GM19193 (cell line): ENCODE measurements around the gene PLEKHM3.

Source experiments
- POLR2A ChIP-seq: IDR thresholded peaks from 4 replicates; pipeline ENCODE4 v1.6.1; 2011; ENCODE audit not compliant: insufficient read depth, insufficient read length; ENCODE audit errors: extremely low read depth

Gene PLEKHM3

DNA sequence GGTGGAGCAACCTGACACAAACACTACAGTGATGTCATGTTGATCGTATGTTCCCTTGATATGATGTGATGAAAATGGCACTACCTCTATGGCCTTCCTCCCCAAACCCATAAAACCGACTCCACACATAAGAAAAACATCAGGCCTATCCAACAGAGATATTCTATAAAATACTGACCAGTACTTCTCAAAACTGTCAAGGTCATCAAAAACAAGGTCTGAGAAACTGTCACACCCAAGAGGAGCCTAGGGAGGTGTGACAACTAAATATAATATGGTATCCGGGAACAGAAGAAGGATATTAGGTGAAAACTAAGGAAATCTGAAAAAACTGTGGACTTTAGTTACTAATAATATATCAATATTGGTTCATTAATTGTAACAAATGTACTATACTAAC, 169.7 kb downstream of the PLEKHM3 start:
- TF ChIP-seq POLR2A: no peak

DNA sequence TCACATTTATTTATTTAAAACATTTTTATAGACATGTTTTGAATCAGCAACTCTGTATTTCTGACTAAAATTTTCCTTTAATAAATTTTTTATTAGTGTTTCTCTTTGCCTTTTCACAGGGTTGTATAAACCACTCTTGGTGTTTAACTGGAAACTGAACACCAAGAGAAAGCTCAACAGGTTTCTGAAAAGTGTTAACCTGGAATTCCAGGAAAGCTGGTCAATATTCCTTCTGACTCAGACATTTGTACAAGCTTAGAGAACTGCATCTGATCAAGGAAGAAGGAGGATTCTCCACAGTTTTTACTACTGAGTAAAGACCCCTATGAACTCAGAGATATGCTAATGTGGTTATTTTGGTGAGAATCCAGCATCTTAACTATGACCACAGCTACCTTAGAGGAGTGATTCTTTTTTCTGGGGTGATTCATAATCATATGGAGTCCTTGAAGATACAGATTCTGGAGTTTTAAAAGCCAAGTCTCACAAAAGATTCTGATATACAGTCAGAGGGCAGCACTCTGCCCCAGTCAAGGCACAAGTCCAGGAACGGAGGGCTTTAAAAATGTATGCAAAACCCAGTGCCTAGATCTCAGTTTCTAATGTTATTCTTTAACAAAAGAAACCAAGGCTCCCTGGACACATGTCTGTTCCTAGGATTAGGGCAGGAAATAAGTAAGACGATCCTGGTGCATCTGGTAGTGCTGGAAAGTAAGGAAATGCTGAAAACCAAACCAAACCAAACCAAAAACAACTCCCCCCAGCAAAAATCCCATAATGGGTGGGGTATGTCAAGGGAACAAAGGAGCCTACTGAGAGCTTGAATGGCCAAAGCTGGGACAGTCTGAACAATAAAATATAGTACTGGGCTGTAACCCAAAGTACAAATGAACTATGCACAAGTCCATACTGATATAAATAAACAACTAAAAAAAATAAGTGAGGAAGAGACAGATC, 170.6 kb downstream of the PLEKHM3 start:
- TF ChIP-seq POLR2A: no peak

DNA sequence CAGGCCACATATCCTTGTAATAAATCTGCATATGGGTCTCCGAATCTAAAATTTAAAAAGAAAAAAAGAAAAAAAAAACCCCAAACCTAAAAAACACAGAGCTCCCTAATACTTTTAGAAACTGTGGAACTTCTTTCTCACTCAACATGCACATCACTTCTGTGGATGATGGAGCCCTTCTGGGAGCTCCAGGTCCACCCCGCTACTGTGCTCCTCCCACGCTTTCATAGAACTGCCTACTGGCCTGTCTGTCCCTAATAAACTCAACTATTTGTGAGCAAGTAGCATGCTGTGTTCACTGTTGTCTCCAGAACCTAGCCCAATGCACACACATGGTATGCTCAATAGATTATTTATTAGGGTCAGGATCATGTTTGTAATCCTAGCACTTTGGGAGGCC, 172.5 kb downstream of the PLEKHM3 start:
- TF ChIP-seq POLR2A: no peak

DNA sequence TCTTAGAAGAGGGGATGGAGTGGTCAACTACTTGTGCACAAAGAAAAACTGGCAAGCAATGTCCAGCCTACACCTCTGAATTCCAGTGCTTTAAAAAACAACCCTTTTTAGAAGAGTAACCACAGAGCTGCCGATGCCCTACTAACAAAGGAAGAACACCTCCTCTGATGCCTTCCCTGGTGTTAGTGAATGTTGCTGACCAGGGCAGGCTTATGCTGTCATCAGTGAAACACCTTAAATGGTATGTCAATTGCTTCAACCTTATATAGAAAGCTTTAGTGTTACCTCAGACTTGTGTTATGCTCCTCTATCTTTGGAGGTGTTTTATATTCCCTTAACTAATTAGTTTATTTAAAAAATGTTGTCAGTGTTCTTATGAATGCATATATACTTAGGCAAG, 175.9 kb downstream of the PLEKHM3 start:
- TF ChIP-seq POLR2A: no peak

DNA sequence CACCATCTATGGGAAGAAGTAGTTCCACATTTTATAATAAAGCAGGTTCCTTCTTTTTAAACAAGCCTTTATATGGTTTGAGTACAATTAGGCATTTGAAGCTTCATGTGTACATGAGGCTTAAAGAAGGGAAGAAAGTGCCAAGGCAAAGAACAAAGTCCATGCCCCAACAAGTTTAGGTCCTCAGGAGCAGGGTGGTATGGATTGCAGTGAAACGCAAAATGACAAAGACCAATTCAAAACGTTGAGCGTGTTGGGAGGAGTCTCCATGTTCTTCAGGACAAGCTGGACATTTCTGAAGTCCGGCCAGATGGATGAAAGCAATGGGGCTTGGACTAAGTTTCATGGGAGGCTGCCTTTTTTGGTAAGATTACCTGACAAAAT, 176.8 kb downstream of the PLEKHM3 start:
- no peak for TF ChIP-seq POLR2A

DNA sequence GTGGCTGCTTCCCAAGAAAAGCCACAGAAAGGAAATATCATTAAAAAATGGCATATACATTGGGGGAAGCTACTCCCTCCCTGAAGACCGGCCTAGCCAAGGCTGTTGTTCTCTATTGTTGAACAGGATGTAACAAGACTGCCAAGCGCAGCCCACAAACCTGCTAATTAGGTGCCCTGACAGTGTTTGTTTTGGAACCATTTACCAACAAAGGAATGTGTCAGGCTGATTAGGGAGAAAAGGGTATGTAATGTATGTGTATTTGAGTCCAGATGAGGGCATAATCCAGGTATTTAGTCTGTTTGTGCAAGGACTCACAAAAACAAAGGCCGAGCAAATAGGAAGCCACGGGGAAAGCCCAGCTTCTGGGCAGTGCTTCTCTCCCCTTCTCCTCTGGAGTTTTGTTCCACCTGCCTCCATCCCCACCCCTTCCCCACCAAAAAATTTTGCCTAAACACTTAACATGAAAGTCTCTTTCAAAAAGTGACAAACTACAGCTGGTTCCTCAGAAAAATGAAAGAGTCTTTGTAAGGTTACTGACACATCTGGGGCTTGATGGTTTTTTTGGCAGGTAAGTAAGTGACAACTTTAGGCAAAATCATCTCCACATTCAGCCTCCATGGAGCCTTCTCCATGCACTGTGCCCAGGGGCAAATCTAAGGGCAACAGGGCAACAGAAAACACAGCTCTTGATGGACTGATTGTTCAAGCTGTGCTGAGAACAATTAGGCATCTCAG, 177.4 kb downstream of the PLEKHM3 start:
- TF ChIP-seq POLR2A: no peak

DNA sequence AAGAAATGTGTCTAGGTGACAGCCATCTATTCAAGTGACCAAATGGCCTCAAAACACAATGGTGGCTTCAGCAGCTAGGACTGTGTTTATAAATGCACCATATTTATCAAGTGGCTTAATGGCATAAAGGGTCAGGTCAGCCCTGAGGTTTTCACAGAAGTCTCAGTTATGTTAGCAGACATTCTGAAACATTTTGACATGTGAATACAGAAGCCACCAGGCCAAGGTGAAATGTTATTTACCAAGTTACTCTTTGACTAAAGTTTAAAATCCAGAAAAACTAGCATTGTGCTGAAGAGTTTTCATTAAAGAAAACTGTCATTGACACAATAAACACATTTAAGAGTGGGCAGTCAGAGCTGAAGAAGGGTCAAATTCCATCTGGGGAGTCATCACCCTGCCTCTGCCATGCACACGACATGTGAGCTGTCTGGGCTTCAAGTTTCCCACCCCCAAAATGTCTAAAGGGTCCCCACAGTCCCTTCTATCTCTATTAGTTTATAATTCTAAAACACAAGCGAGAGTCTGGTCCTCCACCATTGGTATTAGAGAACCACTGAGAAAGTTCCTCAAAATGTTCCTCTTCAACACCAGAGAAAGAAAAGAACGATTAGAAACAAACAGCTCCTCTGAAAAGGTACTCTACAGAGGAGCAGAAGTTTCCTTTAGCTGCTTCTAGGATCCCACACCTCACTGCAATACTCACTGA, 178.1 kb downstream of the PLEKHM3 start:
- TF ChIP-seq POLR2A: no peak

DNA sequence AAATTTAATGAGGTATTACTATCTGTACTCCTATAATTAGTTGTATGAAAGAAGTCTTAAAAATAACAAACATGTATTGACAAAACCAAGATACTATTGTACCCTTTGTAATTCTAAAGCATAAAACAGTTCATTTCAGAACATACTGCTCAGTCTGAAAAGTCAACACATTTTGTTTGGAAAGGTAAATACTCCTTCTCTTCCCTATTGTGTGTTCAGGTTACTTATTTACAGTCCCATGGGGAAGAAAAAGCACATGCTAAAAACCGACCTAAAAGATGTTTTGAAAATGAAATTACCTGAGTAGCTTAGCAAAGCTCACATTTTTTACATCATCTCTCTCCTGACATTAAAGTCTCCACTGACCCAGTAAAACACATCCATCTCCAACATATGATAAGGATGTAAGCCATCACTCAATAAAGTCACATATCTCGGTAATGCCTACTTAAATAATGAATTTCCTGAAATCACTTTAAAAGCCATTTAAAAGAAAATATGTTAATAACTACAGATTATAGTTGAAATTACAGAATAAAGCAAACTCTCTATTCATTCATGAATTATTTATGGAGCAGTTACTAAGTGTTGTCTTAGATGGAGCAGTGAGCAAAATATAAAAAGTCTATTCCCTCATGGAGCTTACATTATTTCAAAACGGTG, 180.0 kb downstream of the PLEKHM3 start:
- TF ChIP-seq POLR2A: no peak

DNA sequence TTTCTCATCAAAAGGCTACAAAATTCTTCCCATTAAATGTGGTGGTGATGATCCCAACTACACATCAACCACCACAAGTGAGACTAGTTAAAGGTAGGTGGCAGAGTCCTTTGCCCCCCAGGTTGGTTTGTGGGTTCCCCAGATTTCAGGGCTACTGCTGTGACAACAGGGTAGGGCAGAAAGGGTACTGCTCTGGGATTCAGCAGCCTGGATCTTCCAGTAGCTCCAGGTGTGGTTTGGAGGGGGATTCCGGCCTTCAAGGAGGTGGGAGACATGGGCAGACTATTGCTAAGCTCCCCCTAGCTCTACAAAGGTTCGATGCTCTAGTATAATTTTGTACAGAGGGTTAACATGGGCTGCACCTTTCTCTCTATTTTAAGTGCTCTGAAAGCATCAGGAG, 180.7 kb downstream of the PLEKHM3 start:
- TF ChIP-seq POLR2A: no peak

DNA sequence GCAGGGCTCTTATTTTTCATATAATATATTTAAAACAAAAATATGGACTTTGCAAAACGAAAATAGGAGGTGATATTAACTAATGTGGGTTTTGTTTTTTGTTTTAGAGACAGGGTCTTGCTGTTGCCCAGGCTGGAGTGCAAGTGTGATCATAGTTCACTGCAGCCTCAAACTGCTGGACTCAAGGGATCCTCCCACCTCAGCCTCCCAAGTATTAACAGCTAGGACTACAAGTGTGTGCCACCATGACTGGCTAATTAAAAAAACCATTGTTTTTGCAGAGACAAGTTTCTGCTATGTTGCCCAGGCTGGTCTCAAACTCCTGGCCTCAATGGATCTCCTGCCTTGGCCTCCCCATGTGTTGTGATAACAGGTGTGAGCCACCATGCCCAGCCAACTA, 185.2 kb downstream of the PLEKHM3 start:
- no peak for TF ChIP-seq POLR2A

DNA sequence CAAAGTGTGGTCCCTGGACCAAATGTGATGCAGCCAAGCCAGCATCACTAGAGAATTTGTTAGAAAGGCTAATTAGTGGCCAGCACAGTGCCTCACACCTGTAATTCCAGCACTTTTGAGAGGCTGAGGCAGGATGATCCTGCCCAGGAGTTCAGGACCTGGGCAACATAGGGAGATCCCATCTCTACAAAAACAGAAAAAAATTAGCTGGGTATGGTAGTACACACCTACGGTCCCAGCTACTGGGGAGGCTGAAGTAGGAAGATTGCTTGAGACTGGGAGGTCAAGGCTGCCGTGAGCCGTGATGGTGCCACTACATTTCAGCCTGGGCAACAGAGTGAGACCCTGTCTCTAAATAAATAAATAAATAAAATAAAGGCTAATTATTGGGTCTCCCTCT, 185.8 kb downstream of the PLEKHM3 start:
- TF ChIP-seq POLR2A: no peak

DNA sequence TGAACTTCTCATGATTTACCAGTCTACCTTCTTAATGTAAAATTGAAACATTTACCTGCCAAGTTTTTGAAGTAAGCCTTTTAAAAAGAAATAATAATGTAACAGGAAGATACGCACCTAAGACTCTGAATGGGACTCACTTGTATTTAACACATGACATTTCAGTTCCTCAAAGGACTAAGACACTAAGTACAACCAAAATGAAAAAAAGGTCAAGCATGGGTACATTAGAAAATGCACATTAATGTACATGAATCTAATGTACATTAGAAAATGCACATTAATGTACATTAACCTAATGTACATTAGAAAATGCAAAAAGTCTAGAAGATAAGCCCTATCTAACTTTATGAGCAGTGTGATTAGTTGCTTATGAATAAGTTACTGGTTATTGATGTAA, 186.3 kb downstream of the PLEKHM3 start:
- TF ChIP-seq POLR2A: no peak

DNA sequence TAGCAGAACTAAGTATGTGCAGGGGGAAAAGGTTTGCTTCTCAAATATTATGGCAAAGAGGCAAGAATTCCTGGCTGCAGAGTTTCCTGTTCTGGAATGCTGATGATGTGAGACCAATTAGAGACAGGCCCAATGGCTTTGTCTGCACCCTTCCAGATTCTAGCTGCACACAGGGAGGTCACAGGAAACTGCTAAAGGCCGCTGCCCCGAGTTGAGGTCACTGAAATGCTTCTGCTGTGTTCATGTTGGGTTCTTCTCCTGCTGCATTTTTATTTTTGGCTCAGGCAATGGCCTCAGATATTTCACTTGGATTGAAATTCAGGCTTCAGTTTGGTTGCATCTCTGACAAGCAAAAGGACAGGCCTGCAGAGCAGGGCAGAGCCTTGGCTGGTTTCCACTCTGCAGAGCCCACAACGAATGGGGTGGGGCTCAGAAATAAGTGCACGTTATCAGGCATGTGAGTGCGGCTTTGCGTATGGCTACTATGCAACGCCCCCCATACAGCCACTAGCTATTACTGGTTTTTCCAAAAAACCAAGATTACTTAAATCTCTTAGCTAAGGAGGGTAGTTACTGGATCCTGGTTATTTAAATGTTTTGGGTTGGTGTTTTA, 188.7 kb downstream of the PLEKHM3 start:
- TF ChIP-seq POLR2A: no peak

DNA sequence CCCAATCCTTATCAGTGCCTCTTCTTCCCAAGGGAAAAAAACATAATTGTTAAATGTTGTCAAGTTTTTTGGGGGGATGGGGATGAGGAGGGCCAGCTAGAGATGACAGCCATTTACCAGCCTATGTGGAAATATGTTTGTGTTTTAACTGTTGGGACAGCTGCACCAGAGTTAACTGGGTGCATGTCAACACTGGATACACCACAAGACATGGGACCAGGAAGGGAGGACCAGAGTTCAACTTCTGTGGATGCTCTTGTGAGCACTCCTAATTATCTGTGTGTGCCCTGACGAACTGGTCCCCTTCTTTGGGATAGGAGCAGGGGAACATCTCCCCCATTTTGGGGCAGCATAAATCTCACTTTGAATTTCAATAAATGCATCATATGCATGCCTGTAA, 189.5 kb downstream of the PLEKHM3 start:
- no peak for TF ChIP-seq POLR2A

DNA sequence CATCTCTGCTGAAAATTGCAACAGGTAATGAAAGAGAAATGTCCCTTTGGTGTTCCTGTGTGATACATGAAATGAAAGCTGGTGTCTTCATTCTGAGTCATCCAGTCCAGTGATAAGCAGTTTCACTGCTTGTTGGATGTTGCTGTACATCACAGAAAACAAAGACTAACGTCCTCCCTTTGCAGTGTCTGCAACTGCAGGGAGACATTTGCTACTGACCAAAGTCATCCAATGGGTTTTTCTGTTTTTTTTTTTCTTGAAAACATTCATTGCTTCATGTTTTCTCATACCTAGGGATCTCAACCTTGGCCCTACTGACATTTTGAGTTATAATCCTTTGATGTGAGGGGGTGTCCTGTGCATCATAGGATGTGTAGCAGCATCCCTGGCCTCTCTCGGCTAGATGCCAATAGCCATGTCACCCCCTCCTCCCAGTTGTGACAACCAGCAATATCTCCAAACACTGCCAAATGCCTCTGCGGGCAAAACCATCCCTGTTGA, 192.0 kb downstream of the PLEKHM3 start:
- no peak for TF ChIP-seq POLR2A

DNA sequence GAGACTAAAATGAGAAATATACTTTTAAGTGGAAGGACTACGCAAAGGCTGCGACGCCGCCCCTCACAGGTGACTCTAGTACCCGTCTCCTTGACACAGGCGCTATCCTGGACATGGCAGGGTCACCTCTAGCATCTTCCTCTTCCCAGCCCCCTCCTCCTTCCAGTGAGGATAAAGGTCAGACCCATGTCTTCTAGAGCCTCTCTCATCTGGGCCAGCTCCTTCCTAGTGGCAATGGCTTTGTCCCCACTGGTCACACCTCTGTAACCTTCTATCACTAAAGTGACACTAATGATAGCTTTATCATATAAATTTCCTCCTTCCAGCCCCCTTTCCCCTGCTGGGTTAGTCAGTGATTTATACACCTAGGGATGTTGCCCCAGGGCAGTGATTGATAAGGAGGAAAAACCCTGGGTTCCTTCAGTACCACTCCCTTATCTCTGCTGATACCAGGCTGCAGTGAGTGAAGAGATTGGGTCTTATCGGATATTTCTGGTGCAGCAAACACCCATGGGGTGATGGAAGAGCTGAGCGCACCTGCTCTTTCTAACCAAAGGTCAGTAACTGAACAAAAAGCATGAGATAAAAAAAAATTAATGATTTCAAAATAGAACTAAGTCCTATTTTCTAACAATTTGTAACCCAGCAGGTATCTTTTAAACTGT, 193.6 kb downstream of the PLEKHM3 start:
- no peak for TF ChIP-seq POLR2A
